Rectal smooth muscle tissue (tissue), 1 donor: Measurements from ENCODE around the gene CEP70.
"Not testable (repeated sequence)": the region's sequence is repeated elsewhere in the genome, so short reads cannot be mapped to it uniquely, and the experiment has no call there.

Experiments used
- H3K27ac ChIP-seq: one replicate; pipeline ENCODE4 v1.7.0; 2013; ENCODE audit warnings: low read depth, low read length, inconsistent platforms
- H3K27me3 ChIP-seq: one replicate; pipeline ENCODE4 v1.7.0; 2013; ENCODE audit warnings: low read length; ENCODE audit not compliant: control insufficient read depth, insufficient read depth
- H3K36me3 ChIP-seq: one replicate; pipeline ENCODE4 v1.7.0; 2013; ENCODE audit warnings: low read length; ENCODE audit not compliant: control insufficient read depth, insufficient read depth
- H3K4me1 ChIP-seq: one replicate; pipeline ENCODE4 v1.7.0; 2013; ENCODE audit warnings: low read length; ENCODE audit not compliant: control insufficient read depth, insufficient read depth
- H3K4me3 ChIP-seq: one replicate; pipeline ENCODE4 v1.7.0; 2013; ENCODE audit warnings: low read length
- H3K9ac ChIP-seq: one replicate; pipeline ENCODE4 v1.7.0; 2013; ENCODE audit warnings: low read length

CEP70 gene

DNA sequence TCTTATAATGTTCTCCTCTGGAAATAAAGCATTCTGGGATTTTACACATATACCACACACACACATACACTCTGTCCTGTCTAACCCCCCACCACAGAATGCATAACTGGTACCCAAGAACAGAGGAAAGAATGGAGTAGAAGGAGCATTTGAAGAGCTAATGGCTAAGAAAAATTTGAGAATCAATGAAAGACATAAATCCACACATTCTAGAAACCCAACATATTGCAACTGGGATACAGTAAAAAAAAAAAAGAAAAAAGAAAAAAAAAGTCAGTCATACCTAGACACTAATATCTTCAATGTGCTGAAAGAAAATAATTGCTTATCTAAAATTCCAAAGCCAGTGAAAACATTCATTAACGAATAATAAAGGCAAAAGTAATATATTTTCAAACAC lies 20.9 kb downstream of the CEP70 start:
- Histone ChIP-seq H3K4me3 (no peak overlapping the region), H3K27me3 (no peaks in the 10 kb centered on the region), H3K27ac (no peak overlapping the region), H3K4me1 (no peaks in the 10 kb centered on the region), H3K36me3 (no peaks in the 10 kb centered on the region), H3K9ac (no peak overlapping the region)

- H3K9ac ChIP-seq, H3K4me3 ChIP-seq, H3K36me3 ChIP-seq: not testable (repeated sequence)
Measured at GRCh38 chr3:138569624-138570023, 24.4 kb downstream of the CEP70 start.

GRCh38 chr3:138569090-138569489 lies 25.0 kb downstream of the CEP70 start:
- Histone ChIP-seq H3K4me1 (no peaks in the 10 kb centered on the region), H3K27me3 (no peaks in the 10 kb centered on the region), H3K27ac (no peak overlapping the region), H3K9ac (no peak overlapping the region), H3K36me3 (no peaks in the 10 kb centered on the region), H3K4me3 (no peak overlapping the region)

More at GRCh38 chr3:138569624-138570023, 24.4 kb downstream of the CEP70 start:
- not testable (repeated sequence) for H3K27ac ChIP-seq, H3K27me3 ChIP-seq, H3K4me1 ChIP-seq

- no peak overlapping the region for H3K4me3 ChIP-seq
- no peak overlapping the region for H3K9ac ChIP-seq
- no peak overlapping the region for H3K27ac ChIP-seq
- no peaks in the 10 kb centered on the region for H3K27me3 ChIP-seq
- no peaks in the 10 kb centered on the region for H3K36me3 ChIP-seq
- H3K4me1 ChIP-seq = no peaks in the 10 kb centered on the region
Measured at GRCh38 chr3:138567403-138567802, 26.7 kb downstream of the CEP70 start.

DNA sequence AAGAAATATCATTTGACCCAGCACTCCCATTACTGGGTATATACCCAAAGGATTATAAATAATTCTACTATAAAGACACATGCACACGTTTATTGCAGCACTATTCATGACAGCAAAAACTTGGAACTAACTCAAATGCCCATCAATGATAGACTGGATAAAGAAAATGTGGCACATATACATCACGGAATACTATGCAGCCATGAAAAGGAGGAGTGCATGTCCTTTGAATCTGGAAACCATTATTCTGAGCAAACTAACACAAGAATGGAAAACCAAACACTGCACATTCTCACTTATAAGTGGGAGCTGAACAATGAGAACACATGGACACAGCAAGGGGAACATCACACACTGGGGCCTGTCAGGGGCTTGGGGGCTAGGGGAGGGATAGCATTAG lies 27.8 kb downstream of the CEP70 start:
- not testable (repeated sequence) for H3K9ac ChIP-seq, H3K4me1 ChIP-seq, H3K4me3 ChIP-seq, H3K27ac ChIP-seq, H3K27me3 ChIP-seq, H3K36me3 ChIP-seq

- not testable (repeated sequence) for H3K4me3 ChIP-seq, H3K4me1 ChIP-seq, H3K27me3 ChIP-seq, H3K36me3 ChIP-seq, H3K27ac ChIP-seq, H3K9ac ChIP-seq
Measured at GRCh38 chr3:138562902-138563301, 31.2 kb downstream of the CEP70 start.

DNA sequence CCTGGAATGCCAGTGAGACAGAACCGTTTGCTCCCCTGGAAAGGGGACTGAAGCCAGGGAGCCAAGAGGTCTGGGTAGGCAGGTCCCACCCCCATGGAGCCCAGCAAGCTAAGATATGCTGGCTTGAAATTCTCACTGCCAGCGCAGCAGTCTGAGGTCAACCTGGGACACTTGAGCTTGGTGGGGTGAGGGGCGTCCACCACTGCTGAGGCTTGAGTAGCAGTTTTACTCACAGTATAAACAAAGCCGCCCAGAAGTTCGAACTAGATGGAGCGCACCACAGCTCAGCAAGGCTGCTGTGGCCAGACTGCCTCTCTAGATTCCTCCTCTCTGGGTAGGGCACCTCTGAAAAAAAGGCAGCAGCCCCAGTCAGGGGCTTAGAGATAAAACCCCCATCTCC lies 33.6 kb downstream of the CEP70 start:
- H3K36me3 ChIP-seq = no peaks in the 10 kb centered on the region
- H3K4me1 ChIP-seq = no peaks in the 10 kb centered on the region
- no peak overlapping the region for H3K4me3 ChIP-seq
- no peak overlapping the region for H3K27ac ChIP-seq
- no peak overlapping the region for H3K9ac ChIP-seq
- H3K27me3 ChIP-seq = no peaks in the 10 kb centered on the region

GRCh38 chr3:138559134-138559533 lies 34.9 kb downstream of the CEP70 start:
- no peak overlapping the region for H3K9ac ChIP-seq
- H3K36me3 ChIP-seq = no peaks in the 10 kb centered on the region
- no peak overlapping the region for H3K4me3 ChIP-seq
- no peaks in the 10 kb centered on the region for H3K4me1 ChIP-seq
- H3K27me3 ChIP-seq = no peaks in the 10 kb centered on the region
- no peak overlapping the region for H3K27ac ChIP-seq

- H3K4me3 ChIP-seq = not testable (repeated sequence)
Measured at GRCh38 chr3:138554775-138555174, 39.3 kb downstream of the CEP70 start.

GRCh38 chr3:138550958-138551357 lies 43.1 kb downstream of the CEP70 start:
- not testable (repeated sequence) for H3K27me3 ChIP-seq, H3K4me1 ChIP-seq, H3K36me3 ChIP-seq, H3K27ac ChIP-seq, H3K9ac ChIP-seq, H3K4me3 ChIP-seq

More at GRCh38 chr3:138554775-138555174, 39.3 kb downstream of the CEP70 start:
- H3K27me3 ChIP-seq, H3K9ac ChIP-seq, H3K36me3 ChIP-seq, H3K27ac ChIP-seq, H3K4me1 ChIP-seq: not testable (repeated sequence)

- Histone ChIP-seq H3K4me3 (no peak overlapping the region), H3K27ac (no peak overlapping the region), H3K36me3 (peaks cover 10% of the 10 kb centered on the region), H3K4me1 (no peaks in the 10 kb centered on the region), H3K27me3 (no peaks in the 10 kb centered on the region), H3K9ac (no peak overlapping the region)
Measured at GRCh38 chr3:138549179-138549977, 44.7 kb downstream of the CEP70 start.

DNA sequence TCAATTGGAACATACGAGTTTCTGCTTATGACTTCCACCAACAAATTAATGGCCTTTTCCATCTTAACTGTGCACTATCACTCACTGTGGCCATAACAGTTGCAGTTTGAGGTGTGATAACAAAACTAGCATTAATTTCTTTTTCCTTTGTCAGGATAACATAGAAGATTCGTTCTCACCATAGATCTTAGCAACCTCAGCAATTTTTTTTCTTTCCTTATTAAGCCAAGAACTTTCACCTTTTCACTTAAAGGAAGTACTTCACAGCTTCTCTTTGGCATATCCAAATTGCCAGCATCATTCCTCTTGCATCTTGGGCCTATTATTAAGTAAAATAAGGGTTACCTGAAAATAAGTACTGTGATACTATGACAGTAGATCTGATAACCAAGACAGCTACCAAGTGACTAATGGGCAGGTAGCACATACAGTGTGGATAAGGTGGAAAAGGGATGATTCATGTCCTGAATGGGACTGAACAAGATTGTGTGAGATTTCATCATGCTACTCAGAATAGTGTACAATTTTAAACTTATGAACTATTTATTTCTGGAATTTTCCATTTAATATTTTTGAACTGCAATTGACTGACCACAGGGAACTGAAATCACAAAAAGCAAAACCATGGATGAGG lies 46.6 kb downstream of the CEP70 start:
- Histone ChIP-seq H3K36me3 (peaks cover 20% of the 10 kb centered on the region), H3K27ac (no peak overlapping the region), H3K4me3 (no peak overlapping the region), H3K4me1 (no peaks in the 10 kb centered on the region), H3K9ac (no peak overlapping the region), H3K27me3 (no peaks in the 10 kb centered on the region)

DNA sequence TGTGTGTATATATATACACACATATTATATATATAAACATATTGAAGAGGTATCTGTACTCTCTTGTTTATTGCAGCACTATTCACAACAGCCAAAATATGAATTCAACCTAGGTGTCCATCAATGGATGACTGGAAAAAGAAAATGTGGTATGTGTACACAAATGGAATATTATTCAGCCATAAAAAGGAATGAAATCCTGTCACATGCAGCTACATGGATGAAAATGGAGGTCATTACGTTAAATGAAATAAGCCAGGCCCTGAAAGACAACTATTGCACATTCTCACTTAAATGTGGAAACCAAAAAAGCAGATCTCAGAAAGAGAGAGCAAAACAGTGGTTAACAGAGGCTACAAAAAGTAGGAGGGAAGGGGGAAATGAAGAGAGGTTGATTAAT lies 49.5 kb downstream of the CEP70 start:
- no peaks in the 10 kb centered on the region for H3K4me1 ChIP-seq
- H3K36me3 ChIP-seq = peaks cover 23% of the 10 kb centered on the region
- no peak overlapping the region for H3K9ac ChIP-seq
- no peak overlapping the region for H3K27ac ChIP-seq
- no peaks in the 10 kb centered on the region for H3K27me3 ChIP-seq
- no peak overlapping the region for H3K4me3 ChIP-seq
